GM18511 (cell line): ENCODE measurements around the gene PCSK6.

ENCODE experiments used
- ATAC-seq: cut with Tn5 transposase; IDR thresholded peaks from one replicate; pipeline ENCODE4 v1.9.1; 2021; ENCODE audit warnings: mild to moderate bottlenecking, moderate library complexity; ENCODE audit not compliant: unreplicated experiment

PCSK6 gene

GRCh38 chr15:101333907-101334789 lies 155.4 kb downstream of the PCSK6 start:
- peak; percentile 58 for ATAC-seq

- ATAC-seq, result no peak
These were observed 157.4 kb downstream of the PCSK6 start for GRCh38 chr15:101332061-101332467.

- no peak for ATAC-seq
These were observed 159.6 kb downstream of the PCSK6 start for GRCh38 chr15:101329867-101330380.

- no peak for ATAC-seq
These were observed 160.1 kb downstream of the PCSK6 start for GRCh38 chr15:101329309-101329863.

- no peak for ATAC-seq
These were observed 161.5 kb downstream of the PCSK6 start for GRCh38 chr15:101328001-101328400.

GRCh38 chr15:101327147-101327740 lies 162.3 kb downstream of the PCSK6 start:
- ATAC-seq, result no peak

GRCh38 chr15:101326462-101327146 lies 162.9 kb downstream of the PCSK6 start:
- no peak for ATAC-seq

GRCh38 chr15:101326026-101326315 lies 163.5 kb downstream of the PCSK6 start:
- no peak for ATAC-seq

GRCh38 chr15:101325263-101326025 lies 164.1 kb downstream of the PCSK6 start:
- no peak for ATAC-seq

- no peak for ATAC-seq
These were observed 164.9 kb downstream of the PCSK6 start for GRCh38 chr15:101324524-101325177.

GRCh38 chr15:101323793-101324523 lies 165.5 kb downstream of the PCSK6 start:
- ATAC-seq, result no peak

- no peak for ATAC-seq
These were observed 166.5 kb downstream of the PCSK6 start for GRCh38 chr15:101322854-101323477.

- no peak for ATAC-seq
These were observed 167.4 kb downstream of the PCSK6 start for GRCh38 chr15:101322016-101322695.

GRCh38 chr15:101320501-101321052 lies 168.9 kb downstream of the PCSK6 start:
- ATAC-seq, result peak; percentile 89

GRCh38 chr15:101318839-101319238 lies 170.7 kb downstream of the PCSK6 start:
- ATAC-seq, result no peak

GRCh38 chr15:101318147-101318819 lies 171.2 kb downstream of the PCSK6 start:
- ATAC-seq, result no peak

- no peak for ATAC-seq
These were observed 172.1 kb downstream of the PCSK6 start for GRCh38 chr15:101317336-101317872.
